GM21576 (cell line): ENCODE measurements around the gene FEV.
A peak's percentile ranks its signal among the peaks of the same experiment; 100 is the strongest.

Experiments
- ATAC-seq: cut with Tn5 transposase; IDR thresholded peaks from one replicate; pipeline ENCODE4 v1.9.1; 2021; ENCODE audit warnings: mild to moderate bottlenecking, moderate library complexity; ENCODE audit not compliant: unreplicated experiment

FEV gene

DNA sequence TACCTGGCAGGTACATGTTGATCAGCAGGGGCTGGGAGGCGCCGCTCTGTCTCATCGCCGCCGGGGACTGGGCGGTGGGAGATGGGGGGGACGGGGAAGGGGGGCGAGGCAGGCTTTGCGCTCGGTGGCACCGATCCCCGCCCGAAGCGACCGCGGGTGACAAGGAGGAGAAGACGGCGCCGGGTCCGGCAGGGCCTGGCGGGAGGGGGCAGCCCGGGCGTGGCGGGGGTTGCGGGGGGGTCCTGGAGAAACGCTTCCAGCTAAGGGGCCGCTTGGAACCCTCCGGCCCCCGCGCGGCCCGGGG lies at the start of gene FEV:
FEV (minus strand) TSS at position 164 of the 304 bp plus-strand sequence; CDS start at position 55, 109 bp downstream.
- no peak for ATAC-seq

DNA sequence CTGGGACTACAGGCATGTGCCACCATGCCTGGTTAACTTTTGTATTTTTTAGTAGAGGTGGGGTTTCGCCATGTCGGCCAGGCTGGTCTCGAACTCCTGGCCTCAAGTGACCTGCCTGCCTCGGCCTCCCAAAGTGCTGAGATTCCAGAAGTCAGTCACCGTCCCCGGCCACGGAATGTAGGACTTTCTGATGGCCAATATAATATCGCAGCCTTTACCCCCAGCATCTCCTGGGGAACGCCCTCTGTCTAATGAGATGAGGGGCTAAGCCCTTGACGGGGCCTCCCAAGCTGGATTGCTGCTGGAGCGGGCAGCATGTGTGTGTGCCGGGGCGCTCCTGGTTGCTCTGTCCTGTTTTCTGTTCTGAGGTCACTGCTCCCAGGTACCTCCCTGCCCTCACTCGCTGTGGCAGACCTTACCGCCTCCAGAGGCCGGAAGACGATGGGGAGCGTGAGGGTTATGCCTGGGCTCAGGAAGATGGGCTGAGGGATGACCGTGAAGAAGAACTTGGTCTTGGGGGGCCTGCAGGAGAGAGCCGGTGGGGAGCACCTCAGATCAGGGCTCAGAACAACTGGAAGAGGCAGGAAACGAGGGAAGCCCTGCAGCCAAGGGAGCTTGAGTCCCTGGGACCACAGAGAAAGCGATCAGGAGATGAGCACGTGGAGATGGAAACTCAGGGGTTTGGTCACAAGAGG lies 47.2 kb upstream of the FEV start:
- no peak for ATAC-seq

DNA sequence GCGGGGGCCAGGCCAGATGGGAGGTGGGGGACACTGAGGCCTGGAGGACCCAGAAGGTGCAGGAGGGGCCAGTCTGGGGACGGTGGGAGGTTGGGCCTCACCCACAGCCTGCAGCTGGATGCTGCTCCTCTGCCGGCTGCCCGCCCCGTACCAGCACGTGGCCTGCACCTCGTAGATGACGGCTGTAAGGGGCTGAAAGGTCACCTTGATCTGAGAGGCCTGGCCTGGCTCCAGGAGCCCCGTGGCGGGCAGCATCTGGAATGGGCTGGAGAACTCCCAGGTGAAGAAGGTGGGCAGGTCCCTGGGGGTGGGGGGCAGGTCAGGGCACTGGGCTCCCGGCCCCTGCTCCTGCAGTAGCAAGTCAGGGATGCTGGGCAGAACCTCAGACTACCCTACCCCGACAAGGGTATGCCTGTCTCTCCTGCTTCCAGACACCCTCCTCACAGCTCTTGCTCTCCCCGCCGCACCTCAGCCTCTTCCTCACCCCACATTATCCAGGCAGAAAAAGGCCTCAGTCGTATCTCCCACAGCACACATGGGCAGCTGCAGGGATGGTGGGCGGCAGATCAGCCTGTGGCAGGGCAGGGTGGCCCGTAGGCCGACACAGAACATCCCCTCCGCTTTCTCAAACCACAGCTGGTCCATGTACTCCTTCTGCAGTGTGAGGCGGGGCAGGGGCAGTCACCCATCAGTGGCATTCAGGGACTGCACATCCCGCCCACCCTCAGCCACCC lies 46.2 kb upstream of the FEV start:
- ATAC-seq: no peak

DNA sequence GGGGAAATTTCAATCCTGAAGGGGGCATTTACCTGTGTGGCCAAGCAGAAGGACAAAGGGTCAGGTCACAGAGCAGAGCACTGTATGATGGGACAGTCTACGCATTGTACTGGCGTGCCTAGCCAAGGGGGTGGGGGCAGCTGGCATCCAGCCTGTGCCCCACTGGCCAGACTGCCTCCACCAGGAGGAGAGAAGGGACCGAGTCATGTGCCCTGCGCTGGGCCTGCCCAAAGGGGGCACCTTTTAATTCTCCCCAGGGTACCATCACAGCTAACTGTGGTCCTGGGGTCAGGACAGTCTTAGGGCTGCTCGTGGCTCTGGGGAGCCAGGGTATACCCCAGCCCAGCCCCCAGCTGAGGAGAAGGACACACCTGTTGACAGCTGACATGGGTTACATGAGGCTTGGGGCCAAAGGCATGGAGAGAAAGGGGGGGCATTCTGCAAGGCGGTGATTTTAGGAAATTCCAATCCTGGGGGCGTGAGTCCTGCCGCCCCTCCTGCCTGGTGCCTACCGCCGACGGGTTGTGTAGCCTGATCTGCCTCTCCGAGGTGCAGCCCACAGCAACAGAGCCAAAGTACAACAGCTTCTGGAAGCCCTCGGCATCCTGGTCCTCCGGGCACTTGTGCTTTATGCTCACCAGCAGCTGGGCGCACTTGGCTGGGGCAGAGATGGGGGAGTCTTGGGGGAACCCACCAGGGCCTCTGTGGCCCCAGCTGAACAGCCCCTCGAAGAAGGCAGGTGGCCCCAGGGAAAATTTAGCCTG lies 45.4 kb upstream of the FEV start:
- ATAC-seq: no peak

DNA sequence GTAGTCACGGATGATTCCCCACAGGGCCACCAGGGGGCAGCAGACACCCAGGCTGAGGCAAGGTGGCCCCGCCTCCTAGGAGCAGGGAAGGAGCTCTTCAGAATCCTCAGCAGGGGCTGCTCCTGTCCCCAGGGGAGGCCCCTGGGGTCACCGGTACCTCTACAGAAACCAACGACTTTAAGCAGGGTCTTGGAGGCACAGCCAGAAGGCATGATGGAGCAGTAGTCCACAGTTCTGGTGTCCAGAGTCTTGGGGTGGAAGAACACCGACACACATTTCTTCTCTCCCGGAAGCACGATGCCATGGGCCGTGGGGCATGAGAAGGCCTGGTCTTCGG lies 44.8 kb upstream of the FEV start:
- ATAC-seq: peak; percentile 56

DNA sequence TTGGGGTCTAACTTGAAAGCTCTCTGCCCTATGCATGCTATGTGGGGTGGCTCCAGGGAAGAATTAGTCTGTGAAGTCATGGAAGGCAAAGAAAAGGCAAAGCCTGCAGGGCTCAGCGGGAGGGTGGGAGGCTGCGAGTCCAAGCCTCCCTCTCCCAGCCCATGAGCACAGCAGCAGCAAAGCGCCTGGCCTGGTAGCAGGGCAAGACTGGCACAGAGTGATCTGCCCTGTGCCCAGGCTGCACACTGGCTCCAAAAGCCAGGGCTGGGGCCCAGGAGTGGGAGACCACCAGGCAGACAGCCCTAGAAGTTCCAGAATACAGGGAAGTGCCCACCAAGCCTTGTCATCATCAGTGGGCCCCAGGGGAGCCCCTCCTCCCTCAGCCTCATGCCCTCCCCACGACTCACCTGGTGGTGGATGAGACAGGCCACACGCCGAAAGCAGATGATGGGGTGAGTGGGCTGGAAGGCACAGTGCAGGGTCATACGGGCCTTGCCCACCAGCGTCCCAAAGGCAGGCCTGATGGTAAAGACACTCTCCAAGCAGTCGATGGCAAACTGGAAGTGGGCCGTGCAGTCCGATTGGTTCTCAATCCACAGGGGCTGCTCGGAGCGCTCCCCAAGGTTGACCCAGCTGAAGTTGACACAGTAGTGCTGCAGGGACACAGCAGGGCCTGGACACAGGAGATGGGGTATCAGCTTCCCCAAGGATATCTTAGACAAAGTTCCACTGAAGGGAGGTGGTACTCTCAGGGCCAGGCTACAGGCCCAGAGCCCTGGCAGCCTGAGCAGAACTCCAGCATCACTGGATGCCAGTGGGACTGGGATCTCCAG lies 44.2 kb upstream of the FEV start:
- ATAC-seq: no peak

DNA sequence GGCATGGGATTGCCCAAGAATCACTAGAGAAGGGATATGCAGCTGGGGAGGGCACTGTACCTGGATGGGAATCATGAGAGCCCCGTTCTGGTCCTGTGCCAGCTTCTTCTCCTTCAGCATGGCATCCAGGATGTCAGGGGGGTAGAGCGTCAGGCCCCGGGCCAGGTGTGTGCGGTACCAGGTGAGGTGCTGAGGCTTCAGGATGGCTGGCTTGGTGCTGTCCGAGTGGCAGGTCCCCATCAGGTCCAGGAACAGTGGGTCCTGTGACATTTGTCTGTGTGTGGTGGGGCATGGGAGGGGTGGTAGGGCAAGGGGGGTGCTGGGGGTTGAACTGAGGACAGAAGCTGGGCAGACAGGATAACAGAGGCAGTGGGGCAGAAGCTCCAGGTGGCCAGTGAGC lies 43.2 kb upstream of the FEV start:
- no peak for ATAC-seq

DNA sequence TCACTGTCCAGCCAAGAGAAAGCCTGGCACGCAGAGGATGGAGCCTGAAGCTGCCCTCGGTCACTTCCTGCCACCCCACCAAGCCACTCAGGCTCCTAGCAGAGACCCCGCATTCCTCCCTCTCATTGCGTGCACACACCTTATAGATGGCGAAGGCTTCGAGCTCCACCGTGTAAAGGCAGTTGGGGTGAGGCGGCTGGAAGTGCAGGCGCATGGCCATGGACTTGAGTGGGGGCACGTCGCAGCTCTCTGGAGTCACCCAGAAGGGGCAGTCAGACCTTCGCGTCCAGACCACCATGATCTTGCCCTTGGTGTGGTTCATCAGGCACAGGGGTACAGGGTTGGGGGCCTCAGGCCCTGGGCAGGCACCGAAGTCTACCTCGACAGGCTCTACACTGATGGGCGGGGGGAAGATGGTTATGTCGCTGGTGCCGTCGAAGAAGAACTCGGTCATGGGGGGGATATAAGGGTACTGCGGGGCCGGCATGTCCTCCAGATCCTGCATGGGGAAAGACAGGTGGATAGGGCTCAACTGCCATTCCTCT lies 42.6 kb upstream of the FEV start:
- no peak for ATAC-seq

DNA sequence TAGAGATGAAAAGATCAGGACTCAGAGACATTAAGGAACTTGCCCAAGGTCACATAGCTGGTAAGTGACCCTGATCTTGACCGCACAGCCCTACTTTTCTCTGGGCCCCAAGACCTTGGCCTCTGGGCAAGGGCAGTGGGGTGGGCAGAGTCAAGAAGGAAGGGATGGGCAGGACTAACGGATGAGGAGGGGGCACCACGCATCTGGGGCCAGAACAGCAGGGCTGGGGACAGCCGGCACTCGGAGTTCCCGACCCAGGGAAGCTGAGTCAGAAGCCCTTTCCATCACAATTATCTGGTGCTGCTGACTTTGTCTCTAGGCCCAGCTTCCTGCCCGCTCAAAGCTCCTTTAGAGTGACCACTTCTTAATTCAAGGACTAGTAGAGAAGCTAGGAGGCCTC lies 42.0 kb upstream of the FEV start:
- no peak for ATAC-seq

DNA sequence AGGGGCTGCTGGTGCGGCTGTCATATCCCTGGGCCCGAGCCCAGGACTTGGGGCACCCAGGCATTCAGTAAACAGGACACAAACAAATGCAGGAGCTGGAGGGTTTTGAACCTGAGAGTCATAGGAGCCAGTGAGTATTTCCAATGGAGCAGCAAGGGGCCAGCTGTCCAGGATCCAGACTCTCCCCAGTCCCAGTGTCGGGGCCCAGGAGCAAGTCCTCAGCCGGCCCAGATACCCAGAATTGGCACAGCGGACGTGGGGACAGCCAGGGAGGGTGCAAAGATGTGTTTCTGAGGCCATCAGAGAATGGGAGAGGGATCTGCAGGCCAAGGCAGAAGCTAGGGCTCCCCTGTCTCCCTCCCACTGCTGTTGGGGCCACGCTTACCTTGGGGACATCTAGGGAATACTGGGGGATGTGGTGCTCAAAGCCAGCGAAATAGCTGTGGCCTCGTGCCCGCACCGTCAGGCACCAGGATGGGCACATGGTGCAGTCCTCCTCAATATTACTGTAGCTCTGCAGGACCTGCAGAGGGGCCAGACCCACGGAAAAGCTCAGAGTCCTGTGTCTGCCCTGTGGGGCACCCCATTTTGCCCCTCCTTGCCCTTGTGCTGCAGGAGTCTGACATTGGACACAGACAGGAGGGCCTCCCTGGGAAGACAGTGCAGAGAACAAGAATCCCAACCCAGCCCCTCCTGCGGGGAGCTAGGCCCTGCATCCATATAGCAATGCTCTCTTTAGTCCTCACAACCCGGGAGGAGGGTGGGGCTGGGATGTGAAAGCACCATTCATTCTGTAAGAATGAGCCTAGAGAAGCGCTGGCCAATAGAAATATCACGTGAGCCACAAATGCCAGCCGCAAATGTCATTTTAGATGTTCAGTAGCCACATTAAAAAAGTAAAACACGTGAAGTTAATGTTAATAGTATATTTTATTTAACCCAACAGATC lies 40.9 kb upstream of the FEV start:
- ATAC-seq: no peak

DNA sequence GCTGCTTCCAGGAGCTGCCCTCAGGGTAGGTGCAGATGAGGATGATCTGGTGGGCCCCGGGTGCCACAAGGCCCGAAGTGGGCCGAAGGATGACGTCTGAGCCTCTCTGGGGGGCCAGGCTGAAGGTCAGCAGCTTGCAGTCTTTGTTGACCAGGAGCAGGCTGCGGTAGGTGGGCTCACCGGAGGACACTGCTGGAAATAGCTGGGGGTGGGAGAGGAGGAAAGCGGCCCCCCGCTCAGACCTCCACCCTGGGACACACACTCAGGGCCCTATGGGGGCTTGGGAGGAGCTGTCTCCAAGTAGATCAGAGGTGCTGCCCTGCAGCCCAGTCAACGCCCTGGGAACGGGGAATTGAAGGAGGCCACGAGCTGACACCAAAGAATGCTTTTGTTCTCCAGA lies 39.1 kb upstream of the FEV start:
- no peak for ATAC-seq

DNA sequence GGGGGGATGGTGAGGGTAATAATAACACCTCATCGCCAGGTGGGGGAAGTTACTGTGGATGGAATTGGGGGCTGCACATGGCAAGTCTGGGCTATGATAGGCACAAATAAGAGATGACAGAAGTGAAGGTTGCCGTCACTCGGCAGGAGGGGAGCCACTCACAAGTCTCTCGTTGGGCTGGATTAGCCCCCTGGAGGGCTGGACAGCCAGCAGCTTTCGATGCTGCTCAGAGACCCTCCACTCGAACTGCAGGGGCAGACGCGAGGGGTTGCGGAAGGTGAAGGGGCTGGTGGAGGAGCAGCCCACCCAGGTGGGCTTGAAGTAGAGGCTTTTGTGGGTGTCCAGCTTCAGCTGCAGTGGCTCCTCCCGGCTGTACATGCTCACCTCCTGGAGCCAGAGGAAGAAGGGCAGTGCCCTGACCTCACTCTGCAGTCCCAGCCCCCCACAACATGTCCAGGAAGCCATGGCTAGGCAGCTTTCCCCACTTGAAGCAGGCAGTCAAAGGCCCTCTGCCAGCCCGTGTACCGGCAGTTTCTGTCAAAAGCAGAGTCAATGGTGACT lies 38.1 kb upstream of the FEV start:
- ATAC-seq: no peak

DNA sequence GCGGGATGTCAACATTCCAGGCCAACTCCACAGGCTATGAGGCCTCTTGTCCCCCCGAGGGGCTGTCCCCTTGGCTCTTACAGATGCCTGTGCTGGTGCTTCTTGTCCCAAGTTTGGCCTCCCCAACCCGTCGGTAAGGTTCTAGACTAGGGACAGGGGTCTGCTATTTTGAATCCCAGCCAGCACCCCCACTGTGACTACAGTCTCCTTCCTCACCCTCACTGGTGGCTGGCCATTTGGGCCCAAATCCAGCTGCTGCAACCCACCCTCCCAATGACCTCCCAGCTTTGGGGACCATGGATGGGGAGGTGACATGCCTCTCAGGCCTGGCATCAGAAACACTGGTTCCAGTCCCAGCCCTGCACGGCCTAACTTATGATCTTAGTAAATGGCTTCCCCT lies 37.6 kb upstream of the FEV start:
- no peak for ATAC-seq

DNA sequence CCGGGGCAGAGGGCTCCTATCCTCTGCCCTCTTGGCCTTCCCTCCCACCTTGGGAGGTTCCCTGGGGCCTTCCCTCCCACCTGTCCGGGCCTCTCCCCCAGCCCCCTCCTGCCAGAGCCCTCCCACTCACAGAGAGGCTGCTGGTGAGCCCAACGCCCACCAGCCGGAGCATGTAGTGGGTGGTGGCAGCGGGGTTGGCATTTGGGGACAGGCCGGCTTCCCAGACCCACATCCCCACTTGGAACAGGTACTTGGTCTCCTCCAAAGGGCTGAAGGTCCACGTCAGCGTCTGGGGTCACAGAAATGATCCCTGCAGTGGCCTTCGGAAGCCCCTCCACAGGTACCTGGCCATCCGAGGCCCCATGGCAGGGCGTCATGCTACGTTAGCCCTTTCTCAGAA lies 37.1 kb upstream of the FEV start:
- no peak for ATAC-seq

DNA sequence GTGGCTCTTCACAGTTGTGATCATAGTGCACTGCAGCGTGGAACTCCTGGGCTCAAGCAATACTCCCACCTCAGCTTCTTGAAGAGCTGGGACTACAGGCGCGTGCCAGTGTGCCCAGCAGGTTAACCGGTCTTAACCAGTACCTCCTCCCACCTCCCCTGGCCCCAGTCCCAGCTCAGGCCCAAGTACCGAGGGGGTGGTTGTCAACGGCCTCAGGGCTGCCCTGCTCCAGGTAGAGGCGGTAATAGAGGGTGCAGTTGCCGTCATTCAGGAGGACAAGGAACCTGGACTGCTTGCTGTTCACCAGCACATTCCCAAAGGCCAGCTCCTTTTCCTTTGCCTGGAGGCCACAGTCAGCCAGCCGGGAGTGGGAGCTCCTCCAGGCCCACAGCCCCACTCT lies 36.6 kb upstream of the FEV start:
- ATAC-seq: no peak

DNA sequence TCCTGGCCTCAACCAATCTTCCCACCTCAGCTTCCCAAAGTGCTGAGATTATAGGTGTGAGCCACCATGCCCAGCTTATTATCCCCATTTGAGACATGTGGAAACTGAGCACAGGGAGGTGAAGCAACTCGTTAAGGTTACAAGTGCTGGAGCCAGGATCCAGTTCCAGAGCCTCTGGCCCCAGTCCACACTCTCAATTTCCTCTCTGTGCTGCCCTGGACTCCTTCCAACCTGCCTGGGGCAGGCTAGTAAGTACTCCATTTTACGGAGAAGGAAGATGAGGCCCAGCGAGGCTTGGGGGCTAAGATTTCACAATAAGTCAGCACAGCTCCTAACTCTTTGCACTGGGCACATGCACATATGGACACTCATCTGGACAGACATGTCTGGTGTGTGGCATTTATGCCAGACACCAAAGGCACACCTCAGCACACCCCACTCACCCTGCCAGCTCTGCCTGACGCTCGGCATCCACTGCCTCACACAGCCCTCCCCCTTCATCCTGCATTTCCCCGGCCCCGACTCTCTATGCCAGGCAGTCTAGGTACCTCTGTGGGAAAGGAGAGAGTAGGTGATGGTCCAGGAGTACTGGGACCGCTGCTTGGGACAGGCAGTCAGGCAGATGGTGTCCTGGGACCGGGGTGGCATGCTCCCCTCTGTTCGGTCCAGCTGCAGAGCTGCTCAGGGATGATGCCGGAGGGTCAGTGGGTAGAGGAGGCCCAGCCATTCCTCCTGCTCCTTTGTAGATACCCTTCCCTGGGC lies 35.8 kb upstream of the FEV start:
- ATAC-seq: no peak

DNA sequence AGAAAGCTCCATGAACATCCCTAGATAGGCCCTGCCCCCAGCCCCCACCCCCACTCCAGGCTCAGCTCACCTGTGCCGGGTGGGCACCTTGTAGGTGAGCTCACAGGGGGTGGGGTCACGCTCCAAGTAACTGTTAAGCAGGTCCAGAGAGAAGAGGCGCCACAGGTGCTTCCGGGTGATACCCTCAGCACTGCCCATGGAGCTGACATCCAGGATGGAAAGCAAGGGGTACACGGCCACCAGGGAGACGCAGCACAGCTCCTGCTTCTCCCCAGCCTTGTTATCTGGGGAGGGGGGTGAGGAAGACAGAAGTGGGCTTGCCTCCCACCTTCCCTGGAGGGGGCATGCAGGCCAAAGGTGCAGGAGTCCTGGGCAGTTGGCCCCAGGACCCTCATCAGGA lies 34.5 kb upstream of the FEV start:
- ATAC-seq: no peak

DNA sequence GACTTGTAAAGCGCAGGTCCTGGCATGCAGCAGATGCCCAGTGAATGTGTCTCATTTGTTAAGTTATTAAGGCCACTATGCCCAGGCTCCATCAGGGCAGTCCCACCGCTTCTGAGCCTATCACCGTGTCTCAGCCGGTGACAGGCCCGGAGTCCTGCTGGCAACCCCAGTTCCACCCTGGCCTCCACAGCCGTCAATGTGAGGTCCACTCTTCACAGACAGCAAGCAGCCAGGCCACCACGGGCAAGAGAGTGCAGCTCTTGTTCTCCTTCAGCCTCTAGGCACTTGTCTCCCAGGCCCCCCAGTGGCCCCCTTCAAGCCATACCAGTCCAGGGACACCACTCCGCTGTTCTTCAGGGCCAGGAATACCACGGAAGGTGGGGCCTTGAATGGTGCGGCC lies 33.7 kb upstream of the FEV start:
- no peak for ATAC-seq

DNA sequence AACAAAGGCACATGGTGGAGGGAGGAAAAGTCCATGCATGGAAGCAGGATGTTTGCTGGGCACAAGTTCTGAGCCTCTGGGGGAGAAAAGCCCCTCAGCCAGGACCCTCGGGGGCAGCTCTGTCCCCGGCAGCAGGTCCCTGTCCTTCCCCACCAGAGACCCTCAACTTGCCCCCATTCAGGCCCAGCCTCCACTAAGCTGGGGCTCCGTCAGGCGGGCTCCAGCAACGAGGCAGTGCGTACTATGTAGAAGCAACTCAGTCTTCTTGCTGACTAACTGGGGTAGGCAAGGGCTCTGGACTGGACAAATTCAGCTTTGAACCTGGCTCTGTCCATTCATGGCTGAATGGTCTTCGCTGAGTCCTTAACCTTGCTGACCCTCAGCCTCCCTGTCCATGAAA lies 33.3 kb upstream of the FEV start:
- no peak for ATAC-seq
